GM23338 (cell line): ENCODE measurements around the gene AVPR2. TPM values are rescaled to one million over a fixed set of nuclear protein-coding genes. Genes with fewer than 3 reads are reported as not detected.

Experiments used
- ATAC-seq: fragments of 200-7000 bp; cut with Tn5 transposase; 3 replicates; pipeline ENCODE4 v1.9.1; 2020
- DNase-seq: peaks from one replicate; pipeline ENCODE4 v3.0.0-alpha.2; 2015; ENCODE audit warnings: low spot score
- H2AFZ ChIP-seq: fragments of 200-600 bp; sonication (generic); 2 replicates; pipeline ENCODE4 v1.8.0; 2016; ENCODE audit warnings: antibody characterized with exemption, mild to moderate bottlenecking, moderate library complexity
- H3F3A ChIP-seq: fragments of 200-600 bp; sonication (generic); replicated peaks from 2 replicates; pipeline ENCODE4 v1.8.0; 2017; ENCODE audit warnings: antibody characterized with exemption, mixed run types, low read depth
- H3K27ac ChIP-seq: fragments of 200-600 bp; sonication (generic); 2 replicates; pipeline ENCODE4 v1.6.1; 2016; ENCODE audit warnings: low read depth
- H3K27me3 ChIP-seq: fragments of 200-600 bp; sonication (generic); 2 replicates; pipeline ENCODE4 v1.8.0; 2016; ENCODE audit warnings: mild to moderate bottlenecking, mixed run types, moderate library complexity; ENCODE audit not compliant: insufficient read depth
- H3K36me3 ChIP-seq: fragments of 200-600 bp; sonication (generic); 2 replicates; pipeline ENCODE4 v1.8.0; 2016; ENCODE audit warnings: mild to moderate bottlenecking; ENCODE audit not compliant: insufficient read depth
- H3K4me1 ChIP-seq: fragments of 200-600 bp; sonication (generic); 2 replicates; pipeline ENCODE4 v1.8.0; 2016; ENCODE audit warnings: mild to moderate bottlenecking, moderate library complexity; ENCODE audit not compliant: insufficient read depth
- H3K4me2 ChIP-seq: fragments of 200-600 bp; sonication (generic); 2 replicates; pipeline ENCODE4 v1.7.1; 2017; ENCODE audit warnings: mixed run types
- H3K4me3 ChIP-seq: fragments of 200-600 bp; sonication (generic); 2 replicates; pipeline ENCODE4 v1.6.1; 2016; ENCODE audit warnings: mixed run types
- H3K79me2 ChIP-seq: fragments of 200-600 bp; sonication (generic); replicated peaks from 2 replicates; pipeline ENCODE4 v1.8.0; 2017; ENCODE audit warnings: mild to moderate bottlenecking; ENCODE audit not compliant: insufficient read depth
- H3K9me2 ChIP-seq: fragments of 200-600 bp; sonication (generic); 2 replicates; pipeline ENCODE4 v1.8.0; 2017; ENCODE audit not compliant: insufficient read depth
- H4K20me1 ChIP-seq: fragments of 200-600 bp; sonication (generic); replicated peaks from 2 replicates; pipeline ENCODE4 v1.8.0; 2017; ENCODE audit warnings: mild to moderate bottlenecking; ENCODE audit not compliant: insufficient read depth
- H3K27ac Mint-ChIP-seq: 2 replicates; pipeline ENCODE4 v1.8.0; 2020; ENCODE audit warnings: inconsistent platforms, mild to moderate bottlenecking, moderate library complexity, mixed read lengths
- H3K27me3 Mint-ChIP-seq: 3 replicates; pipeline ENCODE4 v1.8.0; 2022; ENCODE audit warnings: low read depth, mild to moderate bottlenecking, moderate library complexity, mixed read lengths, inconsistent platforms; ENCODE audit not compliant: insufficient read depth, poor library complexity
- H3K36me3 Mint-ChIP-seq: 3 replicates; pipeline ENCODE4 v1.8.0; 2021; ENCODE audit warnings: low read depth, mild to moderate bottlenecking, inconsistent platforms, moderate library complexity, mixed read lengths
- H3K4me1 Mint-ChIP-seq: 3 replicates; pipeline ENCODE4 v1.8.0; 2020; ENCODE audit warnings: mild to moderate bottlenecking, inconsistent platforms, mixed read lengths
- H3K4me3 Mint-ChIP-seq: 3 replicates; pipeline ENCODE4 v1.8.0; 2021; ENCODE audit warnings: moderate library complexity, mild to moderate bottlenecking, inconsistent platforms, mixed read lengths
- H3K9me3 Mint-ChIP-seq: 3 replicates; pipeline ENCODE4 v1.8.0; 2020; ENCODE audit warnings: moderate library complexity, mild to moderate bottlenecking, inconsistent platforms, mixed read lengths
- CREB1 ChIP-seq: fragments of 250-450 bp; sonication (Bioruptor Pico); IDR thresholded peaks from 2 replicates; pipeline ENCODE4 v1.5.0; 2020; ENCODE audit warnings: low read depth, mild to moderate bottlenecking, moderate library complexity
- CTCF ChIP-seq, 2 experiments: fragments of 200-600 bp in 1 of 2; sonication (generic) in 1 of 2; conservative IDR thresholded peaks; 2 replicates each; pipeline versions ENCODE4 v1.5.1 to v1.6.1; 2016 to 2017; ENCODE audit warnings: antibody characterized with exemption in 2 of 2, low read depth in 2 of 2, mild to moderate bottlenecking in 2 of 2, moderate library complexity in 1 of 2
- JUNB ChIP-seq: IDR thresholded peaks from one replicate; pipeline ENCODE4 v1.6.1; 2016; ENCODE audit warnings: antibody characterized with exemption; ENCODE audit not compliant: unreplicated experiment
- POLR2AphosphoS5 ChIP-seq: IDR thresholded peaks from 2 replicates; pipeline ENCODE4 v1.6.1; 2016; ENCODE audit warnings: antibody characterized with exemption, low read depth
- STAT1 ChIP-seq: IDR thresholded peaks from one replicate; pipeline ENCODE4 v1.6.1; 2016; ENCODE audit warnings: antibody characterized with exemption; ENCODE audit not compliant: unreplicated experiment
- ZNF331 ChIP-seq: fragments of 250-450 bp; sonication (Bioruptor Pico); IDR thresholded peaks from 2 replicates; pipeline ENCODE4 v1.5.0; 2020; ENCODE audit warnings: low read depth, mild to moderate bottlenecking, moderate library complexity
- polyA plus RNA-seq: library from polyadenylated mRNA; unstranded; fragments of >200 nt; fragmentation: Nextera tagmentation; extraction: Ambion mirVana; gene quantifications from 2 replicates; pipeline ENCODE4 v1.2.1, GENCODE V29; 2016
- total RNA-seq: library from RNA; depleted of rRNA; stranded (reverse); fragments of >200 nt; shearing (Covaris generic); gene quantifications from 2 replicates; pipeline ENCODE4 v1.2.3, GENCODE V29; 2014
- TF ChIP-seq, protein P1 (sequence below): fragments of 250-450 bp; sonication (Bioruptor Pico); IDR thresholded peaks from 2 replicates; pipeline ENCODE4 v1.5.0; 2020; ENCODE audit warnings: mild to moderate bottlenecking, moderate library complexity

The AVPR2 gene
- total and polyA plus RNA-seq, 2 experiments from 2014 or later, result not detected

GRCh38 chrX:153944140-153944799, 39.8 kb downstream of the AVPR2 start, which contains the start of gene RENBP:
Gene RENBP (minus strand): TSS chrX:153944643. CDS start chrX:153944610, 33 bp downstream.
- H2AFZ ChIP-seq, result no peak within 1 kb of the TSS
- H3K36me3 ChIP-seq, result no peaks in the 10 kb centered on the region
- Mint-ChIP-seq H3K36me3 (peaks cover 10% of the 10 kb centered on the region), H3K4me1 (peaks cover 32% of the 10 kb centered on the region), H3K27me3 (peaks cover 5% of the 10 kb centered on the region), H3K9me3 (no peaks in the 10 kb centered on the region), H3K27ac (no peak within 1 kb of the TSS), H3K4me3 (peak within 1 kb of the TSS; percentile 62)
- no peaks in the 10 kb centered on the region for H3K9me2 ChIP-seq
- H3K79me2 ChIP-seq, result no peaks in the 10 kb centered on the region
- H3K4me2 ChIP-seq, result peak within 1 kb of the TSS; percentile 71
- no peak within 1 kb of the TSS for H3K27ac ChIP-seq
- TF ChIP-seq, protein P1, sequence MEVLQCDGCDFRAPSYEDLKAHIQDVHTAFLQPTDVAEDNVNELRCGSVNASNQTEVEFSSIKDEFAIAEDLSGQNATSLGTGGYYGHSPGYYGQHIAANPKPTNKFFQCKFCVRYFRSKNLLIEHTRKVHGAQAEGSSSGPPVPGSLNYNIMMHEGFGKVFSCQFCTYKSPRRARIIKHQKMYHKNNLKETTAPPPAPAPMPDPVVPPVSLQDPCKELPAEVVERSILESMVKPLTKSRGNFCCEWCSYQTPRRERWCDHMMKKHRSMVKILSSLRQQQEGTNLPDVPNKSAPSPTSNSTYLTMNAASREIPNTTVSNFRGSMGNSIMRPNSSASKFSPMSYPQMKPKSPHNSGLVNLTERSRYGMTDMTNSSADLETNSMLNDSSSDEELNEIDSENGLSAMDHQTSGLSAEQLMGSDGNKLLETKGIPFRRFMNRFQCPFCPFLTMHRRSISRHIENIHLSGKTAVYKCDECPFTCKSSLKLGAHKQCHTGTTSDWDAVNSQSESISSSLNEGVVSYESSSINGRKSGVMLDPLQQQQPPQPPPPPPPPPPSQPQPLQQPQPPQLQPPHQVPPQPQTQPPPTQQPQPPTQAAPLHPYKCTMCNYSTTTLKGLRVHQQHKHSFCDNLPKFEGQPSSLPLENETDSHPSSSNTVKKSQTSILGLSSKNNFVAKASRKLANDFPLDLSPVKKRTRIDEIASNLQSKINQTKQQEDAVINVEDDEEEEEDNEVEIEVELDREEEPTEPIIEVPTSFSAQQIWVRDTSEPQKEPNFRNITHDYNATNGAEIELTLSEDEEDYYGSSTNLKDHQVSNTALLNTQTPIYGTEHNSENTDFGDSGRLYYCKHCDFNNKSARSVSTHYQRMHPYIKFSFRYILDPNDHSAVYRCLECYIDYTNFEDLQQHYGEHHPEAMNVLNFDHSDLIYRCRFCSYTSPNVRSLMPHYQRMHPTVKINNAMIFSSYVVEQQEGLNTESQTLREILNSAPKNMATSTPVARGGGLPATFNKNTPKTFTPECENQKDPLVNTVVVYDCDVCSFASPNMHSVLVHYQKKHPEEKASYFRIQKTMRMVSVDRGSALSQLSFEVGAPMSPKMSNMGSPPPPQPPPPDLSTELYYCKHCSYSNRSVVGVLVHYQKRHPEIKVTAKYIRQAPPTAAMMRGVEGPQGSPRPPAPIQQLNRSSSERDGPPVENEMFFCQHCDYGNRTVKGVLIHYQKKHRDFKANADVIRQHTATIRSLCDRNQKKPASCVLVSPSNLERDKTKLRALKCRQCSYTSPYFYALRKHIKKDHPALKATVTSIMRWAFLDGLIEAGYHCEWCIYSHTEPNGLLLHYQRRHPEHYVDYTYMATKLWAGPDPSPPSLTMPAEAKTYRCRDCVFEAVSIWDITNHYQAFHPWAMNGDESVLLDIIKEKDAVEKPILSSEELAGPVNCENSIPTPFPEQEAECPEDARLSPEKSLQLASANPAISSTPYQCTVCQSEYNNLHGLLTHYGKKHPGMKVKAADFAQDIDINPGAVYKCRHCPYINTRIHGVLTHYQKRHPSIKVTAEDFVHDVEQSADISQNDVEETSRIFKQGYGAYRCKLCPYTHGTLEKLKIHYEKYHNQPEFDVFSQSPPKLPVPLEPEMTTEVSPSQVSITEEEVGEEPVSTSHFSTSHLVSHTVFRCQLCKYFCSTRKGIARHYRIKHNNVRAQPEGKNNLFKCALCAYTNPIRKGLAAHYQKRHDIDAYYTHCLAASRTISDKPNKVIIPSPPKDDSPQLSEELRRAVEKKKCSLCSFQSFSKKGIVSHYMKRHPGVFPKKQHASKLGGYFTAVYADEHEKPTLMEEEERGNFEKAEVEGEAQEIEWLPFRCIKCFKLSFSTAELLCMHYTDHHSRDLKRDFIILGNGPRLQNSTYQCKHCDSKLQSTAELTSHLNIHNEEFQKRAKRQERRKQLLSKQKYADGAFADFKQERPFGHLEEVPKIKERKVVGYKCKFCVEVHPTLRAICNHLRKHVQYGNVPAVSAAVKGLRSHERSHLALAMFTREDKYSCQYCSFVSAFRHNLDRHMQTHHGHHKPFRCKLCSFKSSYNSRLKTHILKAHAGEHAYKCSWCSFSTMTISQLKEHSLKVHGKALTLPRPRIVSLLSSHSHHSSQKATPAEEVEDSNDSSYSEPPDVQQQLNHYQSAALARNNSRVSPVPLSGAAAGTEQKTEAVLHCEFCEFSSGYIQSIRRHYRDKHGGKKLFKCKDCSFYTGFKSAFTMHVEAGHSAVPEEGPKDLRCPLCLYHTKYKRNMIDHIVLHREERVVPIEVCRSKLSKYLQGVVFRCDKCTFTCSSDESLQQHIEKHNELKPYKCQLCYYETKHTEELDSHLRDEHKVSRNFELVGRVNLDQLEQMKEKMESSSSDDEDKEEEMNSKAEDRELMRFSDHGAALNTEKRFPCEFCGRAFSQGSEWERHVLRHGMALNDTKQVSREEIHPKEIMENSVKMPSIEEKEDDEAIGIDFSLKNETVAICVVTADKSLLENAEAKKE, result no peak
- 0 out of 2 replicates have a peak, but pooled peaks have one; percentile 3 for TF ChIP-seq CREB1 (CRISPR knock-in tag)
- no peaks in the 10 kb centered on the region for H3K27me3 ChIP-seq
- DNase-seq (peak; percentile 70), ATAC-seq (peak; percentile 8)
- H3K4me3 ChIP-seq, result peak within 1 kb of the TSS; percentile 41; the same call in 1 of the 2 replicates
- no peaks in the 10 kb centered on the region for H4K20me1 ChIP-seq
- no peaks in the 10 kb centered on the region for H3F3A ChIP-seq
- H3K4me1 ChIP-seq, result peaks cover 4% of the 10 kb centered on the region; the same call in 1 of the 2 replicates

- Histone ChIP-seq H3K79me2 (no peaks in the 10 kb centered on the region), H3K27me3 (no peaks in the 10 kb centered on the region), H2AFZ (no peak overlapping the region), H3K4me2 (no peak overlapping the region), H4K20me1 (no peaks in the 10 kb centered on the region), H3K4me3 (0 out of 2 replicates have a peak overlapping the region, but pooled peaks have one; percentile 41), H3K9me2 (no peaks in the 10 kb centered on the region), H3K36me3 (no peaks in the 10 kb centered on the region), H3K27ac (no peak overlapping the region), H3K4me1 (peaks cover 4% of the 10 kb centered on the region; the same call in 1 of the 2 replicates), H3F3A (no peaks in the 10 kb centered on the region)
- Mint-ChIP-seq H3K4me3 (no peak overlapping the region), H3K36me3 (peaks cover 15% of the 10 kb centered on the region), H3K9me3 (no peaks in the 10 kb centered on the region), H3K27me3 (peaks cover 5% of the 10 kb centered on the region), H3K27ac (no peak overlapping the region), H3K4me1 (peaks cover 30% of the 10 kb centered on the region)
- DNase-seq, result no peak
- ATAC-seq, result peak; percentile 1
- TF ChIP-seq STAT1, result no peak
- no peak for TF ChIP-seq CTCF (conservative IDR thresholded peaks at IDR 0.05; ENCODE audit: low read depth in 2 of 2)
- no peak for TF ChIP-seq ZNF331
- no peak for TF ChIP-seq JUNB
- no peak for TF ChIP-seq POLR2AphosphoS5
These were observed 40.3 kb downstream of the AVPR2 start for GRCh38 chrX:153944800-153945150.
